Mesendoderm (in vitro differentiated cells): ENCODE measurements around the gene KRTAP10-6.

Experiments
- DNase-seq: peaks from one replicate; pipeline ENCODE4 v3.0.0; 2013
- H2AK5ac ChIP-seq: 2 replicates; pipeline ENCODE4 v1.6.1; 2013; ENCODE audit warnings: low read length, inconsistent platforms
- H2BK120ac ChIP-seq: 2 replicates; pipeline ENCODE4 v1.6.1; 2013; ENCODE audit warnings: low read depth, mild to moderate bottlenecking, low read length, moderate library complexity, mixed read lengths
- H2BK15ac ChIP-seq: replicated peaks from 2 replicates; pipeline ENCODE4 v1.6.1; 2013; ENCODE audit warnings: low read depth, mild to moderate bottlenecking, moderate library complexity
- H2BK5ac ChIP-seq: 2 replicates; pipeline ENCODE4 v1.6.1; 2013; ENCODE audit warnings: low read length, inconsistent platforms
- H3K18ac ChIP-seq: 2 replicates; pipeline ENCODE4 v1.6.1; 2013; ENCODE audit warnings: mild to moderate bottlenecking, low read length, mixed read lengths
- H3K23ac ChIP-seq: one replicate; pipeline ENCODE4 v1.6.1; 2013; ENCODE audit warnings: low read length
- H3K27ac ChIP-seq: 2 replicates; pipeline ENCODE4 v1.5.1; 2013; ENCODE audit warnings: low read depth, mild to moderate bottlenecking, inconsistent platforms, low read length, moderate library complexity
- H3K27me3 ChIP-seq: 2 replicates; pipeline ENCODE4 v1.6.1; 2013; ENCODE audit warnings: low read length, control low read depth, mild to moderate bottlenecking, inconsistent platforms; ENCODE audit not compliant: insufficient read depth, poor library complexity
- H3K36me3 ChIP-seq: 2 replicates; pipeline ENCODE4 v1.6.1; 2013; ENCODE audit warnings: low read length, inconsistent platforms; ENCODE audit not compliant: control insufficient read depth, insufficient read depth
- H3K4ac ChIP-seq: one replicate; pipeline ENCODE4 v1.6.1; 2013; ENCODE audit warnings: low read depth, mild to moderate bottlenecking, low read length, moderate library complexity
- H3K4me1 ChIP-seq: 2 replicates; pipeline ENCODE4 v1.6.1; 2013; ENCODE audit warnings: low read depth, low read length, inconsistent platforms; ENCODE audit not compliant: control insufficient read depth
- H3K4me2 ChIP-seq: 2 replicates; pipeline ENCODE4 v1.6.1; 2013; ENCODE audit warnings: low read length
- H3K4me3 ChIP-seq: 2 replicates; pipeline ENCODE4 v1.5.1; 2013; ENCODE audit warnings: mild to moderate bottlenecking, low read length
- H3K56ac ChIP-seq: one replicate; pipeline ENCODE4 v1.6.1; 2013; ENCODE audit warnings: low read length
- H3K79me1 ChIP-seq: 2 replicates; pipeline ENCODE4 v1.6.1; 2013; ENCODE audit warnings: low read length, inconsistent platforms
- H3K79me2 ChIP-seq: 2 replicates; pipeline ENCODE4 v1.6.1; 2013; ENCODE audit warnings: mild to moderate bottlenecking, low read length; ENCODE audit not compliant: control insufficient read depth, insufficient read depth
- H3K9ac ChIP-seq: 2 replicates; pipeline ENCODE4 v1.6.1; 2013; ENCODE audit warnings: low read length, inconsistent platforms
- H4K5ac ChIP-seq: one replicate; pipeline ENCODE4 v1.6.1; 2013; ENCODE audit warnings: low read length
- H4K8ac ChIP-seq: one replicate; pipeline ENCODE4 v1.6.1; 2013; ENCODE audit warnings: low read depth, mild to moderate bottlenecking, control low read depth, low read length, moderate library complexity
- WGBS: extraction: QIAGEN DNeasy Blood & Tissue Kit; methylation state at CpG from one replicate; pipeline ENCODE4 v1.1.7; 2013; ENCODE audit warnings: low lambda C conversion rate, missing lambda C conversion rate; ENCODE audit not compliant: insufficient coverage; ENCODE audit errors: extremely low coverage; 5-methylcytosine and 5-hydroxymethylcytosine counted together

The KRTAP10-6 gene

GRCh38 chr21:44599264-44600029 lies 7.1 kb upstream of the KRTAP10-6 start:
- Histone ChIP-seq H3K79me2 (no peaks in the 10 kb centered on the region), H2AK5ac (no peak overlapping the region), H3K4me2 (no peak overlapping the region), H3K27ac (no peak overlapping the region), H3K9ac (no peak overlapping the region), H4K8ac (no peak overlapping the region), H3K4me1 (no peaks in the 10 kb centered on the region), H3K36me3 (no peaks in the 10 kb centered on the region), H3K23ac (no peak overlapping the region), H4K5ac (no peak overlapping the region), H3K27me3 (no peaks in the 10 kb centered on the region), H3K4ac (no peak overlapping the region), H3K4me3 (no peak overlapping the region), H2BK120ac (no peak overlapping the region), H2BK5ac (no peak overlapping the region), H3K18ac (peak overlapping the region; percentile 31), H3K79me1 (no peaks in the 10 kb centered on the region), H3K56ac (no peak overlapping the region), H2BK15ac (no peak overlapping the region)
- WGBS = no CpG with 5 or more reads among the region's 8 CpGs
- DNase-seq = no peak

DNA sequence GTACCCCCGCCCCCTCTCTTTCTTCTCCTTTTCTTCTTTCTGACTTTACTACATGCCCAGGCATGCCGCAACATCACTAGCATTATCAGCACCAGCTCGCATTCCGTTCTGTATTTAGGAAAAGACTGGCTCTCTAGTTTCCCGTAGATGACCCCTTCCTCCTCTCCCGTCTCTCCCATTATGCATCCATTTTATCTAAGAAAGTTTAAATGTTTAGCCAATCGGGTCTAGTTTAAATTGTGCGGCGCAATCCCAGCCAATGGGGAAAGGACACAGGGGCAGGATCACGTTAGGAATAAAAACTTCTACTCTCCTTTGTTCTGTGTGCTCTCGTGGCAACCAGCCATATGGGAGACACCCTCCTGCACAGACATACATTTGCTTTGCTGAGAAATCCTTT lies 5.8 kb upstream of the KRTAP10-6 start:
- H2BK5ac ChIP-seq = no peak overlapping the region
- no peak overlapping the region for H3K4me2 ChIP-seq
- no peak overlapping the region for H3K4me3 ChIP-seq
- WGBS = no CpG with 5 or more reads among the region's 11 CpGs
- H3K27me3 ChIP-seq = no peaks in the 10 kb centered on the region
- H4K8ac ChIP-seq = no peak overlapping the region
- no peak overlapping the region for H3K4ac ChIP-seq
- H4K5ac ChIP-seq = no peak overlapping the region
- no peak overlapping the region for H3K9ac ChIP-seq
- no peak overlapping the region for H2BK15ac ChIP-seq
- no peak overlapping the region for H2AK5ac ChIP-seq
- no peaks in the 10 kb centered on the region for H3K79me1 ChIP-seq
- no peaks in the 10 kb centered on the region for H3K36me3 ChIP-seq
- H3K23ac ChIP-seq = no peak overlapping the region
- peak; percentile 30 for DNase-seq
- H3K18ac ChIP-seq = peak overlapping the region; percentile 29
- no peak overlapping the region for H2BK120ac ChIP-seq
- no peaks in the 10 kb centered on the region for H3K79me2 ChIP-seq
- H3K56ac ChIP-seq = no peak overlapping the region
- no peak overlapping the region for H3K27ac ChIP-seq
- H3K4me1 ChIP-seq = peaks cover 4% of the 10 kb centered on the region

GRCh38 chr21:44596068-44596725 lies 3.9 kb upstream of the KRTAP10-6 start:
- H3K9ac ChIP-seq = no peak overlapping the region
- H3K79me1 ChIP-seq = no peaks in the 10 kb centered on the region
- no peak overlapping the region for H3K4ac ChIP-seq
- no peak overlapping the region for H3K4me2 ChIP-seq
- no CpG with 5 or more reads among the region's 9 CpGs for WGBS
- H3K27me3 ChIP-seq = no peaks in the 10 kb centered on the region
- H3K4me1 ChIP-seq = peaks cover 4% of the 10 kb centered on the region
- no peak overlapping the region for H3K23ac ChIP-seq
- no peaks in the 10 kb centered on the region for H3K36me3 ChIP-seq
- H4K8ac ChIP-seq = no peak overlapping the region
- H2AK5ac ChIP-seq = peak overlapping the region; percentile 63
- H3K27ac ChIP-seq = no peak overlapping the region
- no peak overlapping the region for H2BK15ac ChIP-seq
- no peak overlapping the region for H3K4me3 ChIP-seq
- DNase-seq = no peak
- no peak overlapping the region for H3K18ac ChIP-seq
- no peak overlapping the region for H4K5ac ChIP-seq
- H3K56ac ChIP-seq = peak overlapping the region; percentile 10
- H3K79me2 ChIP-seq = no peaks in the 10 kb centered on the region
- H2BK5ac ChIP-seq = no peak overlapping the region
- no peak overlapping the region for H2BK120ac ChIP-seq

DNA sequence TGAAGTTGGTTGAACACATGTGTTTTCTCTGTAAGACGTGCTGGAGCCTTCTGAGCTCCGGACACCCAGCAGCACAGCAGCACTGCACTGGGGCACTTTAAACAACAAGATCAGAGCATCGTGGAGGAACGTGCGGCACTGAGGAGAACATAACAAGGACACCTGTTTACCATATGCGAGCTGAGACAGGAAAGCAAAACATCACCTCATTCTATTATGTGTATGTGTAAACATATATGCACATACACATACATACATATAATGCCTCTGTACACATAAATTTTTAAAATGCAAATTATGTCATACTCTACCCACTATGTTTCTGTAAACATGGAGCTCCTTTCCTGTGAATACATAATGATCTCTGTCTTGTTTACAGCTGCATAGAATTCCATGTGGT lies 3.2 kb upstream of the KRTAP10-6 start:
- no peaks in the 10 kb centered on the region for H3K27me3 ChIP-seq
- H2AK5ac ChIP-seq = no peak overlapping the region
- no peaks in the 10 kb centered on the region for H3K79me1 ChIP-seq
- no peak overlapping the region for H3K27ac ChIP-seq
- no peak overlapping the region for H3K9ac ChIP-seq
- H2BK120ac ChIP-seq = no peak overlapping the region
- no peaks in the 10 kb centered on the region for H3K79me2 ChIP-seq
- H3K4ac ChIP-seq = no peak overlapping the region
- no CpG with 5 or more reads among the region's 6 CpGs for WGBS
- H3K4me3 ChIP-seq = no peak overlapping the region
- H3K18ac ChIP-seq = no peak overlapping the region
- no peak overlapping the region for H3K23ac ChIP-seq
- H2BK15ac ChIP-seq = no peak overlapping the region
- no peak overlapping the region for H4K5ac ChIP-seq
- H4K8ac ChIP-seq = no peak overlapping the region
- no peak overlapping the region for H3K4me2 ChIP-seq
- no peak overlapping the region for H3K56ac ChIP-seq
- DNase-seq = no peak
- no peak overlapping the region for H2BK5ac ChIP-seq
- H3K4me1 ChIP-seq = peaks cover 4% of the 10 kb centered on the region
- H3K36me3 ChIP-seq = no peaks in the 10 kb centered on the region

GRCh38 chr21:44594406-44594916 lies 2.2 kb upstream of the KRTAP10-6 start:
- Histone ChIP-seq H3K9ac (no peak overlapping the region), H2BK120ac (no peak overlapping the region), H4K8ac (no peak overlapping the region), H2BK15ac (no peak overlapping the region), H3K36me3 (no peaks in the 10 kb centered on the region), H3K27me3 (no peaks in the 10 kb centered on the region), H3K4ac (no peak overlapping the region), H3K27ac (no peak overlapping the region), H3K4me3 (no peak overlapping the region), H4K5ac (no peak overlapping the region), H2AK5ac (no peak overlapping the region), H2BK5ac (no peak overlapping the region), H3K4me2 (no peak overlapping the region), H3K23ac (no peak overlapping the region), H3K79me1 (no peaks in the 10 kb centered on the region), H3K79me2 (no peaks in the 10 kb centered on the region), H3K56ac (no peak overlapping the region), H3K18ac (no peak overlapping the region), H3K4me1 (peaks cover 4% of the 10 kb centered on the region)
- no peak for DNase-seq
- WGBS = no CpG with 5 or more reads among the region's 12 CpGs
